Activated CD8-positive, alpha-beta memory T cell treated with anti-CD3 and anti-CD28 coated beads for 1 hour (primary cell): ENCODE measurements around the gene PRR20B.
"Not testable (repeated sequence)": the region's sequence is repeated elsewhere in the genome, so short reads cannot be mapped to it uniquely, and the experiment has no call there.

ENCODE experiments used
- DNase-seq, 2 donors: peaks; one replicate each; pipeline ENCODE4 v3.0.0-alpha.2; 2020; ENCODE audit warnings: low read depth in 1 of 2; ENCODE audit errors: extremely low read depth in 1 of 2

Gene PRR20B

GRCh38 chr13:57147188-57147587, at the start of gene PRR20B:
PRR20B (plus strand) TSS chr13:57147488; CDS start chr13:57147875, 387 bp downstream.
- not testable (repeated sequence) for DNase-seq

- no peak for DNase-seq
Measured at GRCh38 chr13:57114945-57115344, 32.3 kb upstream of the PRR20B start.

GRCh38 chr13:57123681-57124080, 23.6 kb upstream of the PRR20B start:
- DNase-seq, result no peak

GRCh38 chr13:57128909-57129308, 18.4 kb upstream of the PRR20B start:
- DNase-seq, result no peak

- no peak for DNase-seq
Measured at GRCh38 chr13:57136093-57136492, 11.2 kb upstream of the PRR20B start.

- DNase-seq, result no peak
Measured at GRCh38 chr13:57137585-57137984, 9.7 kb upstream of the PRR20B start.

- no peak for DNase-seq
Measured at GRCh38 chr13:57138988-57139387, 8.3 kb upstream of the PRR20B start.

- not testable (repeated sequence) for DNase-seq
Measured at GRCh38 chr13:57139781-57140180, 7.5 kb upstream of the PRR20B start.

- DNase-seq, result not testable (repeated sequence)
Measured at GRCh38 chr13:57140235-57140968, 6.9 kb upstream of the PRR20B start, which contains the start of gene PRR20A. PRR20A (plus strand) TSS chr13:57140918; CDS start chr13:57141305, 387 bp downstream.

GRCh38 chr13:57148106-57148505, 818 bp downstream of the PRR20B start:
- not testable (repeated sequence) for DNase-seq

GRCh38 chr13:57153761-57154160, 6.5 kb downstream of the PRR20B start, which contains the start of gene PRR20C:
PRR20C (plus strand) TSS chr13:57154061; CDS start chr13:57154448, 387 bp downstream.
- not testable (repeated sequence) for DNase-seq

- DNase-seq, result not testable (repeated sequence)
Measured at GRCh38 chr13:57160332-57160731, 13.0 kb downstream of the PRR20B start, which contains the start of gene PRR20D. PRR20D (plus strand) TSS chr13:57160632; CDS start chr13:57161019, 387 bp downstream.

GRCh38 chr13:57166897-57167296, 19.6 kb downstream of the PRR20B start, which contains the start of gene PRR20E:
PRR20E (plus strand) TSS chr13:57167197; CDS start chr13:57167584, 387 bp downstream.
- not testable (repeated sequence) for DNase-seq

- no peak for DNase-seq
Measured at GRCh38 chr13:57191667-57192066, 44.4 kb downstream of the PRR20B start.
